HG03159 (cell line): ENCODE results near the gene ZCCHC18.

Experiments
- ATAC-seq: cut with Tn5 transposase; IDR thresholded peaks from one replicate; pipeline ENCODE4 v1.9.1; 2021; ENCODE audit warnings: mild to moderate bottlenecking, moderate library complexity; ENCODE audit not compliant: unreplicated experiment

ZCCHC18 gene

DNA sequence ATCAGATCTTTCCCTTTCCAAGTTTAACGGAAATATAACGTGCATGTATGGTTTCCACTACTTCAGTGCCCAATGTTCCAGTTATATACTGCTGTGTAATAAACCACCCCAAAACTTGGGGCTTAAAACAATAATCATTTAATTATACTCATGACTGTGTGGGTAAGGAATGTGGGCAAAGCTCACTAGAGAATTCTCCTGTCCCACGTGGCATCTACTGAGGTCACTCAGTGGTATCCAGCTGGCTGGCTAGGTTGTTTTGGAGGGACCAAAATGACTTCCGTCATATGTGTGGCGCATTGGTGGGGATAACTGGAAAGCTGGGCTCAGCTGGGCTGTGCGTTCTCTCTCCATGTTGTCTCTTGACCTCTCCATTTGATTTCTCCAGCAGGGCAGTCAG lies 18.5 kb downstream of the ZCCHC18 start:
- ATAC-seq, result no peak

DNA sequence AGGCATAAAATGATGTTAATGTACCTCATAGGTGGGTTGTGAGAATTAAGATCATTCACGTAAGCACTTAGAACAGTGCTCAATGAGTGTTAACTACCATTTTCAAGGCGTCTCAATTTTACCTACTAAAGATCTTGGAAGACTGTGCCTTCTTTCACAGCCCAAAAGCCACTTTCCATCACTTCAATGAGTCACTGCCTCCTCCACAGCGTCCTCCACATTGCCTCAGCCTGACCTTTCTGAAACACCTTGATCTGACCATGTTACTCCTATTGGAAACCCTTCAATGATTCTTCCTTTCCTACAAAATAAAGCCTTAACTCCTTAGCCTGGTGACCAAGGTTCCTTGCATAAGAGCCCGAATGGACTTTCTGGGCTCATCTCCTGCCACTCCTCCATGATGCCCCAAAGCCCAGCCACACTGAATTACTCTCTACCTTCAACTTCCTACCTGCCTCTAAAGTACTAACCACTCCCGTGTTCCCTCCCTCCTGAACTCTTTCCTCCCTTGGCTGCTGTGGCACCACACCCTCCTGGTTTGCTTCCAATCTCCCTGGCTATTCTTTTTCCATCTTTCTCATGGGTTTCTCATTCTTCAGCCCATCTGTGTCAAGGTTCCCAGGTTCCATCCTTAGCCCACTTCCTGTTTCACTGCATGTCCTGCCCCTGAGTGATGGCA lies 22.4 kb downstream of the ZCCHC18 start:
- ATAC-seq, result no peak

DNA sequence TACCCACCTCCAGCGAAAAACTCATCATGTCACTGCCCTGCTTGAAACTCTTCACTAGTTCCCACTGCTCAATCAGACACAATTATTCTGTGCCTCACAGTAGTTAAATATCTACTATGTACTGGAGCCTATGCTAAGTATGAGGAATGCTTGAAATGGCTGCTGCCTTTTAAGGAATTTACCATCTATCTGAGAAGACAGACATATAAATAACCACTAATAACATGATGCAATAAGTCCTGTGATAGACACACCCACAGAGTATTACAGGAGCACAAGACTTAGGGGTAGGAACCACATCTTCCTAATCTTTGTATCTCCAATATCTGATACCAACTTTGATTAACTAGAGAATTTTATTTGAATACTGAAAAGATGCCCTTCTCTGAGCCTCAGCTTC lies 23.4 kb downstream of the ZCCHC18 start:
- ATAC-seq, result no peak

DNA sequence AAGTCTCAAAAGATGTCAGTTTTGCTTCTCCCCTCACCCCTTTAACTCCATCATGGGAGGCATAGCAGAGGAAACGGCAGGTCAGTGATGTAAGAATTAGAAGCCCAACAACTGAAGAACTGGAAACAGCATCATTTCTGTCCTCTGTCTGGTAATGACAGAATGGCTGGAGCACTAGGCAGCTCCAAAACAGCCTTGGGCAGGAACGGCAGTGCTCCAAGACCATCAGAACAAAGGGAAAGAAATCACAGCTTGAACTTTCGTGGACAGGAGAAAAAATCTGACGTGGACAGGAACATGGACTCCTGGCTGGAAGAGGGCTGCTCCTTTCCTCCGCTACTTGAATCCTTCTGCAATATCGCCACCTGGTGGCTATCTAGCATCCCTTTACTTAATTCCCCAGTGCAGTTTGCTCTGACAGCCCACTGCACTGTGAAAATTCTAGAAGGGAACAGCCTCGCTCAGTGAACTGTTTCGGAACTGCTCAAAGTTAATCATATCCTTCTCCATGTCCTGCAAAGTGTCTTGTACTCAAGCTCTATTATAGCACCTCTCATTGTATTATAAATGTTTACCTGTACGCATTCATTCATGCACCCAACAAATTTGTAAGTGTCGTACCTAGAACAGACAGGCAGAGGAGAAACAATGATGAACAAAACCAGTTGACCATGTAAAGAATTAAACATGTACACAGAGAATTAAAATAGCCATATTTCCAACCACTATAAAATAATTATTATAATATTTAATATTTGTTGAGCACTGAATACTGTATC lies 24.1 kb downstream of the ZCCHC18 start:
- peak; percentile 82 for ATAC-seq

DNA sequence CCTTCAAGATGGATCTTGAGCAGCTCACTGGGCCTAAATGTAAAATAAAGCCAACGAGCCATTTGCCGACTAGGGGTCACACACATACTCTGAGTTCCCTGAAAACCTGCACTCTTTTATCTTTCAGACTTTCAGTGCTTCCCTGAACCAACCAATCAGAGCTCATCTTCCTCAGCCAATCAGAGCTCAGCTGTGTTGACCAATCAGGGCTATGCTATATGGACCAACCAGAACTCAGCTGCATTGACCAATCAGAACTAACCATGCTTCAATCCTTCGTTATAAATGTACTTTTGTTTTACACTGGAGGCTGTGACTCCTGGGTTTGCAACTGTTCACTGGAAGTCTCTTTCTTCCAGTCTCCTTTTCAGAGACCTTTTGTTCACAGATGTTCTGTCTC lies 25.2 kb downstream of the ZCCHC18 start:
- no peak for ATAC-seq

DNA sequence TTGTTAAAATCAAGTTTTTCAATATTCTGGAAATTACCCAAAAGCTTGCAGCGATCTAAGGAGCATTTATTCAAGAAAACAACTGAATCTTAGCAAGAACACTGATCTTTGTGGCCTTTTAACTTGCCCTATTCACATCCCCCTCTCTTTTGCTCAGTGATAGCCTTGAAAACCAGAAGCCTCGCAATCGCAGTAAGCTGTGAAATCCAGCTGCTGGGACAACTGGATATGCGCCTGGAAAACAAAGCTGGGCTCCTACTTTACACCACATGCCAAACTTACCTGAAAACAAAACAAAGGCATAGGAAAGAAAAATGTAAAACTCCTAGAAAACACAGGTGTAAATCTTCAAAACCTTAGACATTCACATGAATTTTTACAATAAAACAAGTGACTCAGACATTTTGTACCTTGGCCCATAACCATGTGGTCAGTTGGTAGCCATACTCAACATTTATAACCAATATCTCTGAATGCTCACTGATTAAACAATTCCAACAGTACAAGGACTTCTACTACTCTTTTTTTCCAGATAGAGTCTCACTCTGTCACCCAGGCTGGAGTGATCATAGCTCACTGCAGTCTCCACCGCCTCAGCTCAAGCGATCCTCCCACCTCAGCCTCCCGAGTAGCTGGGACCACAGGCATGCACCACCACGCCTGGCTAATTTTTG lies 28.9 kb downstream of the ZCCHC18 start:
- no peak for ATAC-seq

DNA sequence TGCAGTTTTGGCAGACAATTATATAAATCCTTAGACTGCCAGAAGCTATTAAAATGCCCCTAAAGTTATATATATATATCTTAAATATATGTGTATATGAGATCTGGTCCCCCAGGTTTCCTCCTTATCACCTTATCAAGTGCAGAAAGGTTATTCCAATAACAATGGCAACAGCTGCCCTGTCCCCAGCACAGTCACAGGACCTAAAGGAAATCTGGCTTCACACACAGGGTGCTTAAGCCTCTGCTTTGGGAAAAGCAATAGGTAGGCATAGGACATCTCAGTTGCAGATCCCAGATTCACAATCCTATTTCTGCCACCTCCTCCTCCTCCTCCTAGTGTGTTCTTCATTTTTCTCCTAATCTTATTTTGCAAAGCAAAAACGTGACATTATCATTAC lies 38.7 kb downstream of the ZCCHC18 start:
- ATAC-seq, result no peak

DNA sequence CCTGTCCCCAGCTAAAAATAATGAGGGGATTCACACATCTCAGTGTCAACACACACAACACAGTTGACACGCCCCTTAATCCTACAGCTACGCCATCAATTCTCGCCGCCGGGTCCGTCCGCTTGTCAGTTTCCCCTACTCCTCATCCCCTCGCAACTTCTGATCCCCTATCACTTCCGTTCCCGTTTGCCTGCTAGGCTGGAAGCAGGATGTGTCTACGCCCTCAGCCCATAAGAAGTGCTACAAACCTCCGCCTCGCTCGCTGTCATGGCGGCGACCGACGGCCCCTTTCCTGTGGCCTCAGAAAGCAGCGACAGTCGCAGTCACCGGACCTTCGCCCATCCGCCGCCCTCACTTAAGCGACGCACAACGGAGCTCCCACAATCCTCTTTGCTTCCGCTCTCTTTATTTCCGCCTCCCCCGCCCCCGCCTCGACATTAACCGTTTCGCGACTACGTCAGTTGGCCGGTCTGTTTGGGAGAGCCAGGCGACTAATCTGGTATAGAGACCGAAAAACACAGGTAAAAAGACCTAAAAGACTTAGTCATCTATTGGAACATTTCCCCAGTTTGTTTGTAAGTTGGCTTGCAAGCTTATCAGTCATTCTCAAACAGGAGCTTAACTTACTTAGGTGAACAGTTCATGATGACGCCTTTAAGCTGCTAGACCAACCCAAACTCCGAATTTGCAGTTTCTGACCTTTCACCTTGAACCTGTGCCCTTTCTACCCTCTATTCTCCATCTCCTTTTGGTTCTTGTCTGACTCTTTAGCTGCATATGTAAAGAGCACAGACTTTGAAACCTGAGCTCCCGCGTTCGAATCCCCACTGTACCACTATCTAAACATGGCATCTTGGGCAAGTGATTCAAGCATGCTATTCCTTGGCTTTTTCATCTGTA lies 44.6 kb downstream of the ZCCHC18 start, which contains the start of gene SLC25A53:
TSS of gene SLC25A53 (minus strand) at position 380 of the 900 bp plus-strand sequence. CDS start 51,752 bp downstream, outside the sequence.
- ATAC-seq, result peak; percentile 93
